KMS-11 (cell line): ENCODE data around the gene LRRC25.

Source experiments
- H2AFZ ChIP-seq: fragments of 200-600 bp; sonication (generic); 2 replicates; pipeline ENCODE4 v1.6.1; 2016; ENCODE audit warnings: antibody characterized with exemption, mixed run types, low read depth
- H3K27ac ChIP-seq: fragments of 200-600 bp; sonication (generic); 2 replicates; pipeline ENCODE4 v1.6.1; 2016; ENCODE audit warnings: mild to moderate bottlenecking, mixed run types
- H3K27me3 ChIP-seq: fragments of 200-600 bp; sonication (generic); 2 replicates; pipeline ENCODE4 v1.6.1; 2017; ENCODE audit warnings: mild to moderate bottlenecking, low read depth, mixed run types, moderate library complexity; ENCODE audit not compliant: insufficient read depth
- H3K36me3 ChIP-seq: fragments of 200-600 bp; sonication (generic); 2 replicates; pipeline ENCODE4 v1.6.1; 2017; ENCODE audit warnings: mild to moderate bottlenecking, mixed run types; ENCODE audit not compliant: insufficient read depth
- H3K4me1 ChIP-seq: fragments of 200-600 bp; sonication (generic); 2 replicates; pipeline ENCODE4 v1.6.1; 2016; ENCODE audit warnings: mild to moderate bottlenecking, low read depth, mixed run types; ENCODE audit not compliant: poor library complexity, severe bottlenecking
- H3K4me2 ChIP-seq: fragments of 200-600 bp; sonication (generic); 2 replicates; pipeline ENCODE4 v1.7.0; 2016; ENCODE audit warnings: mild to moderate bottlenecking, mixed run types
- H3K4me3 ChIP-seq: fragments of 200-600 bp; sonication (generic); IDR thresholded peaks from 2 replicates; pipeline ENCODE4 v1.6.1; 2017; ENCODE audit warnings: low read depth, low read length, mixed read lengths; ENCODE audit not compliant: insufficient read depth
- H3K79me2 ChIP-seq: fragments of 200-600 bp; sonication (generic); 2 replicates; pipeline ENCODE4 v1.6.1; 2016; ENCODE audit warnings: low read depth, mixed run types; ENCODE audit not compliant: insufficient read depth
- H3K9ac ChIP-seq: fragments of 200-600 bp; sonication (generic); 2 replicates; pipeline ENCODE4 v1.6.1; 2016; ENCODE audit warnings: mild to moderate bottlenecking, mixed run types
- H4K20me1 ChIP-seq: fragments of 200-600 bp; sonication (generic); 2 replicates; pipeline ENCODE4 v1.6.1; 2016; ENCODE audit warnings: mild to moderate bottlenecking, mixed run types; ENCODE audit not compliant: insufficient read depth
- CTCF ChIP-seq: fragments of 200-600 bp; sonication (generic); conservative IDR thresholded peaks from 2 replicates; pipeline ENCODE4 v1.6.1; 2017; ENCODE audit warnings: low read depth, mild to moderate bottlenecking, antibody characterized with exemption, low read length, moderate library complexity, mixed read lengths

The LRRC25 gene

GRCh38 chr19:18397242-18398202 lies at the start of gene LRRC25:
Gene LRRC25, minus strand, starts transcription at chr19:18397622. Its CDS starts 659 bp downstream, at chr19:18396963.
- no peak for TF ChIP-seq CTCF
- no peaks in the 10 kb centered on the region for H4K20me1 ChIP-seq
- H3K4me3 ChIP-seq = no peak within 1 kb of the TSS
- H3K9ac ChIP-seq = no peak within 1 kb of the TSS
- H2AFZ ChIP-seq = no peak within 1 kb of the TSS
- no peaks in the 10 kb centered on the region for H3K36me3 ChIP-seq
- peaks cover 68% of the 10 kb centered on the region for H3K27me3 ChIP-seq
- peaks cover 8% of the 10 kb centered on the region for H3K4me1 ChIP-seq
- H3K4me2 ChIP-seq = no peak within 1 kb of the TSS
- H3K79me2 ChIP-seq = no peaks in the 10 kb centered on the region
- H3K27ac ChIP-seq = no peak within 1 kb of the TSS

GRCh38 chr19:18446811-18447359 lies 49.5 kb upstream of the LRRC25 start:
- Histone ChIP-seq H3K27me3 (no peaks in the 10 kb centered on the region), H3K4me2 (no peak overlapping the region), H2AFZ (no peak overlapping the region), H3K4me1 (peaks cover 12% of the 10 kb centered on the region), H3K9ac (no peak overlapping the region), H3K27ac (no peak overlapping the region), H4K20me1 (no peaks in the 10 kb centered on the region), H3K4me3 (no peak overlapping the region), H3K36me3 (peaks cover 3% of the 10 kb centered on the region; the same call in 1 of the 2 replicates), H3K79me2 (no peaks in the 10 kb centered on the region)
- no peak for TF ChIP-seq CTCF

- Histone ChIP-seq H4K20me1 (no peaks in the 10 kb centered on the region), H3K4me2 (no peak overlapping the region), H2AFZ (no peak overlapping the region), H3K27me3 (no peaks in the 10 kb centered on the region), H3K79me2 (no peaks in the 10 kb centered on the region), H3K4me3 (no peak overlapping the region), H3K9ac (no peak overlapping the region), H3K27ac (no peak overlapping the region), H3K4me1 (peaks cover 8% of the 10 kb centered on the region), H3K36me3 (peaks cover 3% of the 10 kb centered on the region; the same call in 1 of the 2 replicates)
- no peak for TF ChIP-seq CTCF
Measured at GRCh38 chr19:18446145-18446810, 48.9 kb upstream of the LRRC25 start.

GRCh38 chr19:18445262-18445948 lies 48.0 kb upstream of the LRRC25 start:
- no peaks in the 10 kb centered on the region for H3K79me2 ChIP-seq
- no peaks in the 10 kb centered on the region for H3K4me1 ChIP-seq
- H4K20me1 ChIP-seq = no peaks in the 10 kb centered on the region
- no peak overlapping the region for H3K4me2 ChIP-seq
- TF ChIP-seq CTCF = no peak
- H2AFZ ChIP-seq = no peak overlapping the region
- no peak overlapping the region for H3K27ac ChIP-seq
- H3K36me3 ChIP-seq = peaks cover 3% of the 10 kb centered on the region; the same call in 1 of the 2 replicates
- H3K9ac ChIP-seq = no peak overlapping the region
- H3K4me3 ChIP-seq = no peak overlapping the region
- no peaks in the 10 kb centered on the region for H3K27me3 ChIP-seq
